H1 (cell line): Measurements from ENCODE around the gene ABHD10. TPM values are rescaled to one million over a fixed set of nuclear protein-coding genes. Genes with fewer than 3 reads are reported as not detected.

Source experiments
- CBX5 ChIP-seq: fragments of 300-800, 300-1000 bp; sonication (generic); IDR thresholded peaks from 2 replicates; pipeline ENCODE4 v1.7.1; 2016; ENCODE audit warnings: antibody characterized with exemption, low read length, low read depth
- CHD1 ChIP-seq: IDR thresholded peaks from 2 replicates; pipeline ENCODE4 v1.6.1; 2012; ENCODE audit warnings: low read depth, low read length, improper control_type of control experiment
- CHD7 ChIP-seq: fragments of 300-600 bp; sonication (generic); IDR thresholded peaks from 2 replicates; pipeline ENCODE4 v1.7.1; 2012; ENCODE audit warnings: low read length, moderate library complexity, mild to moderate bottlenecking, inconsistent platforms; ENCODE audit not compliant: insufficient replicate concordance
- GABPA ChIP-seq: IDR thresholded peaks from 2 replicates; pipeline ENCODE4 v1.6.1; 2011; ENCODE audit warnings: mild to moderate bottlenecking, low read length, moderate library complexity, borderline replicate concordance; ENCODE audit not compliant: insufficient read depth
- KDM4A ChIP-seq: IDR thresholded peaks from one replicate; pipeline ENCODE4 v1.7.1; 2012; ENCODE audit warnings: low read depth, mild to moderate bottlenecking, moderate library complexity, low read length, inconsistent platforms; ENCODE audit not compliant: severe bottlenecking
- MAX ChIP-seq: IDR thresholded peaks from 2 replicates; pipeline ENCODE4 v1.6.1; 2012; ENCODE audit warnings: inconsistent platforms
- RBBP5 ChIP-seq: IDR thresholded peaks from 2 replicates; pipeline ENCODE4 v1.7.1; 2012; ENCODE audit warnings: low read depth, mild to moderate bottlenecking, inconsistent platforms, low read length, moderate library complexity, borderline replicate concordance
- USF2 ChIP-seq: IDR thresholded peaks from 2 replicates; pipeline ENCODE4 v1.6.1; 2011; ENCODE audit warnings: low read length, improper control_type of control experiment
- ZNF274 ChIP-seq: IDR thresholded peaks from 2 replicates; pipeline ENCODE4 v1.7.0; 2012; ENCODE audit warnings: low read length, borderline replicate concordance; ENCODE audit errors: extremely low read depth
- polyA plus RNA-seq, 7 experiments: library from polyadenylated mRNA; depleted of rRNA in 3 of 7; stranded (reverse) in 5 of 7; unstranded in 2 of 7; fragments of >200 nt in 5 of 7; fragments of 200-250 nt in 2 of 7; gene quantifications; 1 replicate in 5 of 7; 2 replicates in 1 of 7; 4 replicates in 1 of 7; pipeline versions ENCODE4 v1.2.1 to v1.2.3, GENCODE V29; 2011 to 2013; ENCODE audit warnings: missing spikeins in 2 of 7, mixed read lengths in 2 of 7
- total RNA-seq: library from RNA; stranded (reverse); fragmentation: NEBNext Ultra II Directional; extraction: Animal tissue kit (Norgen Biotek cat#: 25700); gene quantifications from 2 replicates; pipeline ENCODE4 v1.2.1, GENCODE V29; 2021

The ABHD10 gene
- total and polyA plus RNA-seq, 2 of the 8 experiments (the other 6 are each of a cell fraction or from before 2014, with no cell fraction given): 10.9 to 24.6 TPM

GRCh38 chr3:111984636-111985298, 5.9 kb downstream of the ABHD10 start (continued):
- TF ChIP-seq CHD7 (no peak), KDM4A (no peak), RBBP5 (no peak), MAX (no peak), ZNF274 (no peak), CHD1 (no peak), USF2 (no peak), GABPA (no peak), CBX5 (no peak)
